ENCODE results near the gene FOXP1. TPM values are rescaled to one million over a fixed set of nuclear protein-coding genes. Genes with fewer than 3 reads are reported as not detected.

Gene FOXP1
- total and polyA plus RNA-seq, 9 of the 15 experiments (the other 6 are each of a cell fraction or from before 2014, with no cell fraction given), result 7.7 to 34.5 (median 13.7) TPM

GRCh38 chr3:71578054-71578751 lies 5.3 kb downstream of the FOXP1 start (continued):
- no peak for TF ChIP-seq RREB1 (CRISPR knock-in tag; IDR thresholded peaks at IDR 0.05)
- no peak for TF ChIP-seq SETDB1 (IDR thresholded peaks at IDR 0.05; ENCODE audit: low read length)
- no peak for TF ChIP-seq E2F8 (IDR thresholded peaks at IDR 0.05; ENCODE audit: low read depth, partially characterized antibody)
- TF ChIP-seq, protein P1, sequence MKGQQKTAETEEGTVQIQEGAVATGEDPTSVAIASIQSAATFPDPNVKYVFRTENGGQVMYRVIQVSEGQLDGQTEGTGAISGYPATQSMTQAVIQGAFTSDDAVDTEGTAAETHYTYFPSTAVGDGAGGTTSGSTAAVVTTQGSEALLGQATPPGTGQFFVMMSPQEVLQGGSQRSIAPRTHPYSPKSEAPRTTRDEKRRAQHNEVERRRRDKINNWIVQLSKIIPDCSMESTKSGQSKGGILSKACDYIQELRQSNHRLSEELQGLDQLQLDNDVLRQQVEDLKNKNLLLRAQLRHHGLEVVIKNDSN (CRISPR knock-in tag; IDR thresholded peaks at IDR 0.05), result no peak
